Osteocyte (in vitro differentiated cells): ENCODE data around the gene C21orf58. TPM values are rescaled to one million over a fixed set of nuclear protein-coding genes. Genes with fewer than 3 reads are reported as not detected.

Source experiments
- DNase-seq: peaks from one replicate; pipeline ENCODE4 v3.0.0; 2021; ENCODE audit warnings: mixed read lengths; ENCODE audit not compliant: unreplicated experiment; ENCODE audit errors: extremely low spot score
- H3K27ac Mint-ChIP-seq: one replicate; pipeline ENCODE4 v1.8.0; 2021; ENCODE audit warnings: mild to moderate bottlenecking, mixed read lengths; ENCODE audit not compliant: unreplicated experiment
- H3K27me3 Mint-ChIP-seq: one replicate; pipeline ENCODE4 v1.8.0; 2021; ENCODE audit warnings: mixed read lengths; ENCODE audit not compliant: unreplicated experiment
- H3K36me3 Mint-ChIP-seq: one replicate; pipeline ENCODE4 v1.8.0; 2021; ENCODE audit warnings: mixed read lengths; ENCODE audit not compliant: unreplicated experiment
- H3K4me1 Mint-ChIP-seq: one replicate; pipeline ENCODE4 v1.8.0; 2021; ENCODE audit warnings: mixed read lengths; ENCODE audit not compliant: unreplicated experiment
- H3K4me3 Mint-ChIP-seq: one replicate; pipeline ENCODE4 v1.8.0; 2021; ENCODE audit warnings: mild to moderate bottlenecking, moderate library complexity, mixed read lengths; ENCODE audit not compliant: unreplicated experiment
- H3K9me3 Mint-ChIP-seq: one replicate; pipeline ENCODE4 v1.8.0; 2021; ENCODE audit warnings: mixed read lengths; ENCODE audit not compliant: unreplicated experiment
- total RNA-seq: library from RNA; stranded (reverse); gene quantifications from 2 replicates; pipeline ENCODE4 v1.2.1, GENCODE V29; 2021
- TF ChIP-seq, protein P1 (sequence below): fragments of 200-600 bp; sonication (generic); IDR thresholded peaks from 2 replicates; pipeline ENCODE4 v1.5.0; 2021; ENCODE audit warnings: antibody characterized with exemption, mild to moderate bottlenecking, moderate library complexity

C21orf58 gene
- total RNA-seq, 1 donor from 2014 or later: 9.1 TPM

DNA sequence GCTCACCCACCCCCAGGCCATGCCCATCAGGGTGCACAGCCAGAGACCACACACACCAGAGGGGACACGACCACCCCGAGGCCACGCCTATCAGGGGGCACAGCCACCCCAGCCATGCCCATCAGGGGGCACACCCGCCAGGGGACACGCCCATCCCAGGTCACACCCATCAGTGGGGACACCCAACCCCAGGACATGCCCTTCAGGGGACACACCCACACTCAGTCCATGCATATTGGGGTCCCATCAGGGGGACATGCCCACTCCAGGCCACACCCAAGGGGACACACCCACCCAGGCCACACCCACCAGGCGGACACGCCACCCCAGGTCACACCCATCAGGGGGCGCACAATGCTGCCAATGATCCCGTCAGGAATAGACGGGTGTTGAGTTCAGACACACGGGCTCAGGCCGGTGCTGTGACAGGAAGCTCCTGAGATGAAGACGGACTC, 59.0 kb downstream of the C21orf58 start:
- Mint-ChIP-seq H3K4me3 (no peak overlapping the region), H3K27me3 (no peaks in the 10 kb centered on the region), H3K9me3 (no peaks in the 10 kb centered on the region), H3K27ac (no peak overlapping the region), H3K36me3 (peaks cover 44% of the 10 kb centered on the region), H3K4me1 (no peaks in the 10 kb centered on the region)
- TF ChIP-seq, protein P1, sequence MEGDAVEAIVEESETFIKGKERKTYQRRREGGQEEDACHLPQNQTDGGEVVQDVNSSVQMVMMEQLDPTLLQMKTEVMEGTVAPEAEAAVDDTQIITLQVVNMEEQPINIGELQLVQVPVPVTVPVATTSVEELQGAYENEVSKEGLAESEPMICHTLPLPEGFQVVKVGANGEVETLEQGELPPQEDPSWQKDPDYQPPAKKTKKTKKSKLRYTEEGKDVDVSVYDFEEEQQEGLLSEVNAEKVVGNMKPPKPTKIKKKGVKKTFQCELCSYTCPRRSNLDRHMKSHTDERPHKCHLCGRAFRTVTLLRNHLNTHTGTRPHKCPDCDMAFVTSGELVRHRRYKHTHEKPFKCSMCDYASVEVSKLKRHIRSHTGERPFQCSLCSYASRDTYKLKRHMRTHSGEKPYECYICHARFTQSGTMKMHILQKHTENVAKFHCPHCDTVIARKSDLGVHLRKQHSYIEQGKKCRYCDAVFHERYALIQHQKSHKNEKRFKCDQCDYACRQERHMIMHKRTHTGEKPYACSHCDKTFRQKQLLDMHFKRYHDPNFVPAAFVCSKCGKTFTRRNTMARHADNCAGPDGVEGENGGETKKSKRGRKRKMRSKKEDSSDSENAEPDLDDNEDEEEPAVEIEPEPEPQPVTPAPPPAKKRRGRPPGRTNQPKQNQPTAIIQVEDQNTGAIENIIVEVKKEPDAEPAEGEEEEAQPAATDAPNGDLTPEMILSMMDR: no peak
- DNase-seq: no peak

DNA sequence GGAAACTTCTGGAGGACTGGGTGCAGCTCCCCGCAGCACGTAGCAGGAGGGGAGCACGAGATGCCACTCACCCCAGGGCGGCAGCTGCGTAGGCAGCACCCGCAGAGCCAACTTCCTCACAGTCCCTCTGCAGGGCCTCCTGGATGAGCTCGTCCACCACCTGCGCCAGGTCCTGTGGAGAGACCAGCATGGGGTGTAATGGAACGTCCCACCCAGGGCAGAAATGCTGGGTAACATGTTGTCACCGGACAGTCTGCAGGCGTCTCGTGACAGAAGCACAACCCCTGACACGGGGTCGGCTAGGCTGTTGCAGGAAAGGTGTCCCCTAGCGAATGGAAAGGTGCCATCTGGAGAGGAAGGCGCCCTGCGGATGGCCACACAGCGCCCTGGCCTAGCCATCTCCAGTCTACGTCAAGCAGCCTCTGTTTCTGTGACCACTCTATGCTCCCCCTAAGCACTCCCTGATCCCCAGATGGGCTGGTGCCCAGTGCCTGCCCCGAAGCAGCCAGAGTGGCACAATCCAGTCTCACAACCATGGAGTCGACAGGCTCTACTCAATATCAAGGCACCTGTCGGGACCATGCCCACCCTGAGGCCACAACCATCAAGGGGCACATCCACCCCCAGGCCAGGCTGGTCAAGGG, 59.5 kb downstream of the C21orf58 start:
- TF ChIP-seq, protein P1: no peak
- Mint-ChIP-seq H3K27me3 (no peaks in the 10 kb centered on the region), H3K9me3 (no peaks in the 10 kb centered on the region), H3K4me3 (no peak overlapping the region), H3K27ac (no peak overlapping the region), H3K4me1 (no peaks in the 10 kb centered on the region), H3K36me3 (peaks cover 43% of the 10 kb centered on the region)
- DNase-seq: no peak

DNA sequence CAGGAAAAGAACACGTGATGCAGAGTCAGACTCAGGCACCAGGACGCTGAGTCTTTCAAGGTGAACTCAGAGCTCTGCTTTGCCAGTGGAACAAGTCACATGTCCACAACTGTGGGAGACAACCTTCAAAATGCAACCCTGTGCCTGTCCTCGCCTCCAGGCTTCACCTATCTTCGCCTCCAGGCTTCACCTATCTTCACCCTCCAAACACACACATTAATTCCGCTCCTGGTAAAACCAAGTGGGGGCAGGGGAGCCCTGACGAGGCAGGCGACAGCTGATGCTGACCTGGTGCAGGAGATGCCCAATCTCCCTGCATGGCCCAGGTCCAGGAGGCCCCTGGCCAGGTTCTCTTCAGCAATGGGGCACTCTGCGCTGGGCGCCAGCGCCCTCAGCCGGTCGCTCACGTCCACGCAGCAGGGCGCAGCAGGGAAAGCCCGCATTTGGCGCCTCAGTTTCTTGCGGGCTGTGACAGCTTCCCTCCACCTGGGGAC, 67.1 kb downstream of the C21orf58 start:
- Mint-ChIP-seq H3K36me3 (peaks cover 58% of the 10 kb centered on the region), H3K4me1 (no peaks in the 10 kb centered on the region), H3K4me3 (no peak overlapping the region), H3K27ac (no peak overlapping the region), H3K27me3 (no peaks in the 10 kb centered on the region), H3K9me3 (no peaks in the 10 kb centered on the region)
- no peak for DNase-seq
- TF ChIP-seq, protein P1: no peak

DNA sequence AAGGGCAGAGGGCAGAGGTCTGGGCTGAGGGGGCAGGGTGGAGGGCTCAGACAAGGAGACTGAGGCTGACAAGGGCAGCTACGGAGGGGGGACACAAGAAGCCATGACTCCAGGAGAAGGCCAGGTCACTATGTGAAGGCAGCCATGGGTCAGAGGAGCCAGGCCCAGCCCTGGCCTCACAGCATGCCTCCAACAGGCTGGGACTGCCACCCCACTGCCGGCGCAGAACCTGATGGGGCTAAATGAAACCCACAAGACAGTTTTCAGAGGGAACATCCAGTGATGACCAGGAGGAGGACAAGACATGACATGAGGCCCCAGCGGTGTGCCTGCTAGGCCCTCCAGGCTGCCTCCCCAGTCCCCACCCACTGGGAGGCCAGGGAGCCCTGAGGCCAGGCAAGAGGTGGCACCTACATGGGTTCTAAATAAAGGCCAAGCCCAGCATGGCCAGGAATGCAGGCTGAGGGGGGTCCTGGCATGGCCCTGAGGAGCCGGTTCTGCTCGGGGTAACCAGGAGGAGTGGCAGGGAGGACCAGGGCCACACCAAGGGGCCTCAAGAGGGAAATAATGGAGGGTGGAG, 67.8 kb downstream of the C21orf58 start:
- H3K27ac Mint-ChIP-seq: no peak overlapping the region
- no peaks in the 10 kb centered on the region for H3K4me1 Mint-ChIP-seq
- DNase-seq: no peak
- H3K27me3 Mint-ChIP-seq: no peaks in the 10 kb centered on the region
- peaks cover 57% of the 10 kb centered on the region for H3K36me3 Mint-ChIP-seq
- TF ChIP-seq, protein P1: no peak
- H3K4me3 Mint-ChIP-seq: no peak overlapping the region
- no peaks in the 10 kb centered on the region for H3K9me3 Mint-ChIP-seq

DNA sequence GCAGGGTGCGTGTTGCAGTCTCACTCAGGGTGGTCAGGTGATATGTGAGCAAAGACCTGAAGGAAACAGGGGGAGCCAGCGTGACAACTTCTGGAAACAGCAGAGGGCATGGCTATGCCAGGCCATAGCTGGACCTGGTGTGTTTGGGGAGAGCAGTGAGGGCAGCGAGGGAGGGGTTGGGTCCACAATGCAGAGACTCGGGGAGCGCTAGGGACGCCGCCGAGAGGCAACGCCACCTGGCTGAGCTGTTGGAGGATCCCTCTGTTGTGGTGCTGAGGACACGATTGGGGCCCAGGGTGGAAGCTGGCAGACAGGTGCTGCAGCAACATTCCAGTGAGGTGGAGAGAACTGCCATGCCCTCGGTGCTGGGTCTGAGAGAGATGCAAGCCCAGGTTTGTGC, 68.5 kb downstream of the C21orf58 start:
- TF ChIP-seq, protein P1: no peak
- no peaks in the 10 kb centered on the region for H3K4me1 Mint-ChIP-seq
- peaks cover 62% of the 10 kb centered on the region for H3K36me3 Mint-ChIP-seq
- DNase-seq: no peak
- H3K4me3 Mint-ChIP-seq: no peak overlapping the region
- H3K27ac Mint-ChIP-seq: no peak overlapping the region
- no peaks in the 10 kb centered on the region for H3K27me3 Mint-ChIP-seq
- H3K9me3 Mint-ChIP-seq: no peaks in the 10 kb centered on the region
